IPS-NIHi11 (cell line): ENCODE measurements around the gene FOXL3.

ENCODE experiments used
- DNase-seq: peaks from one replicate; pipeline ENCODE4 v3.0.0; 2012; ENCODE audit warnings: mixed read lengths, low spot score

The FOXL3 gene

GRCh38 chr7:338295-339061 lies 48.5 kb downstream of the FOXL3 start:
- DNase-seq = no peak

GRCh38 chr7:339062-339342 lies 49.0 kb downstream of the FOXL3 start:
- no peak for DNase-seq

- no peak for DNase-seq
Measured at GRCh38 chr7:339696-340095, 49.7 kb downstream of the FOXL3 start.

DNA sequence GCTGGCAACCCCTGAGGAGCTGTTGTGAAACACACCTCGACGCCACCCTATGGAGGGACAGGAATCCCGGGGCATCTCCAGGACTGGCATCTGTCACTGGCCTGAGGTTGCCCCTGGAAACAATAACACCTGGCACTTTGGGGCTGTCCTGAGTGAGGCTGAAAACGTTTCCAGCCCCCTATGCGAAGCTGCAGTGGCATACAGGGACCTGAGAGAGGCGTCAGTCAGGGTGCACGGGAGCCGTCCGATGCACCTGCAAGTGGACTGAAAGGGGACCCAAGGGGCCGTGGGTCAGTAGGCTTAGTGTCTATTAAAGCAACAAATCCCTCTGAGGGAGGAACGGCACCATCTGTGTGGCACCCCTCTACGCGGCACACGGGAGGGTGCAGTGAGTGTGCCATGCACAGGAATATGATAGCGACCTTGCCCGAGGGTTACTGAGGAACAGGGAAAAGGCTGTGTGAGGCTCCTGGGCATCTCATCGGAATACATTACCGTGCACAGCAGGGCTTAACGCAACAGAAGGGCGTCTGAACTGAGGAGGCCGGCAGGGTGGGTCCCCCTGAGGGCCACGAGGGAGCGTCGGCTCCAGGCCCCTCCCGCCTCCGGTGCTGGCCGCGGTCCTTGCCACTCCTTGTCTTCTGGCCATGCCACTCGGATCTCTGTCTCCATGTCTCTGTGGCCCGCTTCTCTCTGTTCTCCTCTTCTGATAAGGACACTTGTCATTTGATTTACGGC lies 50.4 kb downstream of the FOXL3 start:
- no peak for DNase-seq
